Astrocyte of the spinal cord (primary cell): ENCODE data around the gene IL4I1.

Source experiments
- DNase-seq: peaks from one replicate; pipeline ENCODE4 v3.0.0; 2011; ENCODE audit warnings: low read depth, low spot score
- H3K4me3 ChIP-seq: 2 replicates; pipeline ENCODE4 v1.5.1; 2011; ENCODE audit warnings: low read depth, mild to moderate bottlenecking, low read length, moderate library complexity
- in situ Hi-C: cut with HindIII; loops from 2 replicates; pipeline ENCODE4 v1.10.0; 2017; ENCODE audit warnings: low sequenced_read_pairs
- TF ChIP-seq, protein P1 (sequence below): IDR thresholded peaks from 2 replicates; pipeline ENCODE4 v1.5.1; 2012; ENCODE audit warnings: low read depth, mild to moderate bottlenecking, low read length, inconsistent platforms

IL4I1 gene

DNA sequence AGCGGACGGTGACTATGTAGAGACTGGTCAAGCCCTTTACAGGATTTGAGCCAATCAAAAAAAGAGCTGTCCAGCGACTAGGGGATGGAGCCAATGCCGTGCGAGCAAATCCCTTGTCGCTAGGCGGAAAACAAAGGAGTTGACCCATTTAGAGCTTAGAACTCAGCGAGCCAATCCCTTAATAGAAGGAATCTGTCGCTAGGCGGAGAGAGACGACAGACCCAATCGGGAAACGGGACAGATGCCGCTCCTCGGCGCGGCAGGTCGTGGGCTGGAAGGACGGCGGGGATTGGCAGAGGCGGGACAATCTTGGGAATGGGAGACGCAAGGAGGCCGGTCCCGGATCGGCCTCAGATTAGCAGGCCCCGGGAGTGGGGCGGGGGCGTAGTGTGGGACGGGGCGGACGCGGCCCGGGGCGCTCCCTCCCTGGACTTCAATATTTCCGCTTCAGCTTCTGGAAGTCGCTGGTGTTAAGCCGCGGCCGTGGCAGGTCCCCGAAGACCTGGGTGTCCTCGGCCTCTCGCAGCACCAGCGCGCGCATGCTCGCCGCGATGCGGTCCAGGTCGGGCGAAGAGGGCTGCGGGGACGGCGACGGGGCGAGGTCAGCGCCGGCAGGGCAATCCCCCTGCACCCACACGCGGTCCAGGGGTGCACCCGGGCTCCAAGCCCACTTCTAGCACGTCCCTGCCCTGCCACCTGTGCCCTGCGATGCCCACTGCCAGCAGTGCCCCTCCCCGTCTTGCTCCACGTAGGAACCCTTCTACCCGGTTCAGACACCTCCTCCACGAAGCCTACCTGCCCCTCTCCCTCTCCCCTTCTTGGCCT is 27.0 kb downstream of the IL4I1 start:
- in situ Hi-C loops, result no loop called here
- peak; percentile 100 for DNase-seq
- TF ChIP-seq, protein P1, sequence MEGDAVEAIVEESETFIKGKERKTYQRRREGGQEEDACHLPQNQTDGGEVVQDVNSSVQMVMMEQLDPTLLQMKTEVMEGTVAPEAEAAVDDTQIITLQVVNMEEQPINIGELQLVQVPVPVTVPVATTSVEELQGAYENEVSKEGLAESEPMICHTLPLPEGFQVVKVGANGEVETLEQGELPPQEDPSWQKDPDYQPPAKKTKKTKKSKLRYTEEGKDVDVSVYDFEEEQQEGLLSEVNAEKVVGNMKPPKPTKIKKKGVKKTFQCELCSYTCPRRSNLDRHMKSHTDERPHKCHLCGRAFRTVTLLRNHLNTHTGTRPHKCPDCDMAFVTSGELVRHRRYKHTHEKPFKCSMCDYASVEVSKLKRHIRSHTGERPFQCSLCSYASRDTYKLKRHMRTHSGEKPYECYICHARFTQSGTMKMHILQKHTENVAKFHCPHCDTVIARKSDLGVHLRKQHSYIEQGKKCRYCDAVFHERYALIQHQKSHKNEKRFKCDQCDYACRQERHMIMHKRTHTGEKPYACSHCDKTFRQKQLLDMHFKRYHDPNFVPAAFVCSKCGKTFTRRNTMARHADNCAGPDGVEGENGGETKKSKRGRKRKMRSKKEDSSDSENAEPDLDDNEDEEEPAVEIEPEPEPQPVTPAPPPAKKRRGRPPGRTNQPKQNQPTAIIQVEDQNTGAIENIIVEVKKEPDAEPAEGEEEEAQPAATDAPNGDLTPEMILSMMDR, result no peak
- H3K4me3 ChIP-seq, result peak overlapping the region; percentile 48

DNA sequence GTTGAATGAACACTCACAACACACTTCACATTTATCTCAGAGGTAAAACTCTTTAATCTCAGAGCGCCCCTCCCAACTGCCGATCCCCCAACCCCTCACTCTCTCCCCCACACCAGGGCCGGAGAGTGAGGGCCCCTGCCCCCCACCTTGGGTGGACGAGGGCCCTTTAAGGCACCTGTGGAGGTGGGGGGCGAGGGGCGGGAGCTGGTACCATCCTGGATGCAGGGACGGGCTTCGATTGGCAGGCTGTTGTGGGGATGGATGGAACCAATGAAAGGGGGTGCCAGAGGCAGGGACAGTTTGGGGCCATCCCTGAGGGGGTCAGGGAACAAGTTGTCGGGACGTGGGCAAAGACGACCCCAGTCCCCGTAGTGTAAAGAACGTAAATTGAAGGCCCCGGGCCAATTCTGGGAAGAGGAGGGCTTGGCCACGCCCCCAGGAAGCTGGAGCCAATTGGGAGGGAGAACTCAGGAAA is 27.6 kb downstream of the IL4I1 start:
- in situ Hi-C loops, result no loop called here
- TF ChIP-seq, protein P1, result no peak
- DNase-seq, result no peak
- H3K4me3 ChIP-seq, result peak overlapping the region; percentile 48

DNA sequence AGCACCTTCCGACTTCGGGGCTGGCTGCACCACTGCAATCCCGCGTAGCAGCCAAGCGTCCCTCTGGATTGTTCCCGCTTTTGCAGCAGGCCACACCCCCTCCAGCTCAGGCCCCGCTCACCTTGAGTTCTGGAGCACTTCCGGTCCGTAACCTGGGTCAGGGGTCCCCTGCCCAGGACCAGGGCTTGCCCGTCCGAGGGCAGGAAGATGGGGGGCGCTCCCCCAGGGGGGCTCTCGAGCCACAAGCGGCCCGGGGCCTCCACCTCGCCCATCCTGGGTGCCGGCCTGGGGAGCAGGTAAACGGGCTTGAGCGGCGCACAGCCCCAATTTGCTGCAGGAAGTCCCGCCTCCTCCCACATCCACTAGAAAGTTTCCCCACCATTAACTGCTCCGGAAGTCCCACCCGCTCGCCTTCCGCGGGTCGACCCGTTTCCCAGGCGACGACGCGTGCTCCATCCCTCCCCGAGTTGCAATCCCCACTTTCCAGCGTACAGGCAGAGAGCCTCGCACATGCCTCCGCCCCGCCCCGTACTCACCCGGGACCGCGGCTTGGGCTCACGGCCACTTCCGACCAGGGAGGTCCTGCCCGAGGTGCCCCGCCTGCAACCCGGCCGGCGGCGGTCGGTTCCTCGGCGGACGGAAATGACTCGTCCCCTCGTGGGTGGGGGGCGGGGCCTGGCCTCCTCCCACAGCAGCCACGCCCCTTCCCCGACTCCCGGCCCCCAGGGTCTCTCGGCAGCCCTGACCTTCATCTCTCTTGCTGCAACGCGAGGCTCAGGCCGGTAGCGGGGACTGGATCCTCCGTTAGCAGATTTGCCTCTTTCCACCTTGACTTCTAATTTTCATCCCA is 29.5 kb downstream of the IL4I1 start, which contains the start of gene PNKP:
Gene PNKP, minus strand, starts transcription at position 644 of the 850 bp plus-strand sequence. Its CDS starts 372 bp downstream, at position 272.
- H3K4me3 ChIP-seq, result peak within 1 kb of the TSS; percentile 66

DNA sequence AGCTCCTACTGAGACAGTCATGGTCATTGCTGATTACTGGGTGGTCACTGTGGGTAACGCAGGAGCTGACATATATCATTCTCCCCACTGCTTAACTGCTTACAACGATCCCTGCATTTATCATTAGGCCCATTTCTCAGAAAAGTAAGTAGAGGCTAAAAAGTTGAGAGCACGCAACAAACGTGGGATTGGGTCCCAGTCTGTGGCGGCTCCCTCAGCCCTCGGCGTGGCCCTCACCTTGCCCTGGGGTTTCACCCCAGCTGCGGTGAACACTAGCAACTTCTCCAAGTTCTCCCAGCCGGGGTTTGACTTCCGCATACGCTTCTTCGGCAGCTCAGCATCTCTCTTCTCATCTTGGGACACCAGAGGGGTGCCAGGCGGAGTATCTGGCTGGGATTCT is 31.8 kb downstream of the IL4I1 start:
- TF ChIP-seq, protein P1, result no peak
- H3K4me3 ChIP-seq, result no peak overlapping the region
- in situ Hi-C loops, result no loop called here
- DNase-seq, result no peak

More for the DNA sequence above, 29.5 kb downstream of the IL4I1 start, which contains the start of gene PNKP:
- peak; percentile 91 for DNase-seq
- TF ChIP-seq, protein P1, result no peak
- in situ Hi-C loops, result no loop called here

DNA sequence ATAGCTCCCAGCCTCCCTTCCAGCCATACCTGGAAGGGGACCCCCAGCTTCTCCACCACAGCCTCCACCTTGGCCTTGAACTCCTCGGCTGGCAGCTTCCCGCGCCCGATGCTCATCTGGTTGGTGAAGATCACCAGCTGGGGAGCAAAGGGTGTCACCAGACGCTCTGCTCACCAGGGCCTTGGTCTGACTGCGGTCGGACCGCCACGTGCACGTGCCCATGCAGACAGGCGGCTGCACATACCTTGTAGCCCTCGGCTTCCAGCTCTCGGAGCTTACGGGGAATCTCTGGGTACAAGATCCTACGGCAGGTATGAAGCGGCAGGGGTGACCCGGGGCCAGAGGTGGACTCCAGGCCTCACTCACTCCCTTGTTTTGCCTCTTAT is 32.8 kb downstream of the IL4I1 start:
- no peak overlapping the region for H3K4me3 ChIP-seq
- TF ChIP-seq, protein P1, result no peak
- in situ Hi-C loops, result no loop called here
- no peak for DNase-seq

DNA sequence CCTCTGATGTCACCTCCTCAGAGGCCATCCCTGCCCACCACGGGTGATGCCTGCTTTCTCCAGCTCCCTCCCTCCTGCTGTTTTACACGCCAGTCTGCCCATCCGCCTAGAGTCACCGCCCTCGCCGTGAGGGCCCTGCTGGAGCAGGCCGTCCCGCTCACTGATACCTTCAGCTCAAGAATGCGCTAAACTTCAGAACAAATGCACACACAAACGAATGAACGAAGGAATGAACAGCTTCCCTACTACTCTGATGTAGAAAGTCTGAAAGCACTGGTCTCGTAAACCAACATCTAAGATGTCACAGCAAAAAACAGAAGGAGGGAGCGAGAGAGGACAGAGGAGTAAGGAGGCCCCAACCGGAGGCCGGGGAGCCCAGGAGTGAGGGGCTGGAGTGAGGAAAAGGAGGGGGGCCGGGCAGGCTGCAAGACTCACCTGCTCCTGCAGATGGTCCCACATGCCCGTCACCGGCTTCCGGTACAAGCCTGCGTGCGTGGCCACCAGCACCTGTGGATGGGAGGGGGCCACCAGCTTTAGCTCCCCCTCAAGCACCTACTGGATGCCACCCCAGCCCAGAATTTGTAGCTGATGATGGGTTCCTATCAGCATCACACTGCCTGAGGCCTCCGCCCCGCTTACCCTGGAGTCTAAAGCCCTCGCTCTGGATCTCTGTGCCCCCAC is 33.3 kb downstream of the IL4I1 start:
- in situ Hi-C loops, result no loop called here
- DNase-seq, result no peak
- no peak overlapping the region for H3K4me3 ChIP-seq
- TF ChIP-seq, protein P1, result no peak
